Fibroblast of lung (primary cell): Measurements from ENCODE around the gene TNIK. TPM values are rescaled to one million over a fixed set of nuclear protein-coding genes. Genes with fewer than 3 reads are reported as not detected.

ENCODE experiments used
- DNase-seq, 2 donors: peaks; one replicate each; pipeline versions ENCODE4 v3.0.0 to v3.0.0-alpha.2; 2010; ENCODE audit warnings: low read depth in 2 of 2
- H2AFZ ChIP-seq: 2 replicates; pipeline ENCODE4 v1.5.1; 2012; ENCODE audit warnings: low read length, control low read depth, inconsistent platforms
- H3K27ac ChIP-seq: 2 replicates; pipeline ENCODE4 v1.5.1; 2011; ENCODE audit warnings: low read length, control low read depth; ENCODE audit not compliant: insufficient read depth
- H3K27me3 ChIP-seq: 2 replicates; pipeline ENCODE4 v1.5.1; 2011; ENCODE audit warnings: mild to moderate bottlenecking, low read length; ENCODE audit not compliant: control insufficient read depth, insufficient read depth
- H3K36me3 ChIP-seq: 2 replicates; pipeline ENCODE4 v1.5.1; 2011; ENCODE audit warnings: low read length; ENCODE audit not compliant: control insufficient read depth, insufficient read depth
- H3K4me1 ChIP-seq: 2 replicates; pipeline ENCODE4 v1.5.1; 2011; ENCODE audit warnings: low read length; ENCODE audit not compliant: control insufficient read depth, insufficient read depth; ENCODE audit errors: extremely low read depth
- H3K4me2 ChIP-seq: 2 replicates; pipeline ENCODE4 v1.5.1; 2011; ENCODE audit warnings: low read length, control low read depth; ENCODE audit not compliant: insufficient read depth; ENCODE audit errors: extremely low read depth
- H3K4me3 ChIP-seq, 4 experiments: fragments of 200-600 bp in 1 of 4; sonication (generic) in 1 of 4; replicated peaks in 1 of 4; 2 replicates each; pipeline ENCODE4 v1.5.1; 2011 to 2016; ENCODE audit warnings: low read length in 4 of 4, low read depth in 3 of 4, mild to moderate bottlenecking in 3 of 4, control low read depth in 2 of 4, inconsistent platforms in 1 of 4, mixed read lengths in 1 of 4; ENCODE audit not compliant: insufficient read depth in 1 of 4; ENCODE audit errors: control extremely low read depth in 1 of 4
- H3K79me2 ChIP-seq: 2 replicates; pipeline ENCODE4 v1.5.1; 2012; ENCODE audit warnings: mild to moderate bottlenecking, low read length, inconsistent platforms; ENCODE audit not compliant: control insufficient read depth, insufficient read depth
- H3K9ac ChIP-seq: 2 replicates; pipeline ENCODE4 v1.5.1; 2011; ENCODE audit warnings: mild to moderate bottlenecking, low read length, control low read depth; ENCODE audit not compliant: insufficient read depth
- H3K9me3 ChIP-seq: 2 replicates; pipeline ENCODE4 v1.5.1; 2012; ENCODE audit warnings: low read depth, low read length; ENCODE audit not compliant: control insufficient read depth, insufficient read depth
- H4K20me1 ChIP-seq: 2 replicates; pipeline ENCODE4 v1.5.1; 2011; ENCODE audit warnings: low read length; ENCODE audit not compliant: control insufficient read depth, insufficient read depth; ENCODE audit errors: extremely low read depth
- CTCF ChIP-seq, 2 donors: IDR thresholded peaks in 1 of 2; conservative IDR thresholded peaks in 1 of 2; 1 replicate in 1 of 2; 2 replicates in 1 of 2; pipeline ENCODE4 v1.5.1; 2011 to 2012; ENCODE audit warnings: low read length in 2 of 2, control low read depth in 1 of 2, inconsistent platforms in 1 of 2, low read depth in 1 of 2, mild to moderate bottlenecking in 1 of 2
- EZH2 ChIP-seq: IDR thresholded peaks from 2 replicates; pipeline ENCODE4 v1.5.1; 2012; ENCODE audit warnings: low read length, control low read depth, mild to moderate bottlenecking; ENCODE audit errors: missing control alignments
- polyA plus RNA-seq, 2 donors: library from polyadenylated mRNA; depleted of rRNA in 1 of 2; stranded (reverse) in 1 of 2; unstranded in 1 of 2; fragments of >200 nt; gene quantifications; 2 replicates each; pipeline ENCODE4 v1.2.1, GENCODE V29; 2011 to 2012; ENCODE audit warnings: missing spikeins in 1 of 2
- total RNA-seq: library from RNA; depleted of rRNA; stranded (reverse); fragments of >200 nt; gene quantifications from 2 replicates; pipeline ENCODE4 v1.2.1, GENCODE V29; 2014

TNIK gene
- total and polyA plus RNA-seq, 2 donors (not counting 1 experiment from before 2014, with no cell fraction given), result 13.8 to 39.3 TPM

- no peaks in the 10 kb centered on the region for H4K20me1 ChIP-seq
- peak in 1 of 2 donors; percentile 18 for DNase-seq
- H3K4me2 ChIP-seq, result no peak overlapping the region
Observed at GRCh38 chr3:171133796-171134569, 326.2 kb downstream of the TNIK start.

GRCh38 chr3:171133337-171133736, 326.9 kb downstream of the TNIK start:
- H3K9ac ChIP-seq, result no peak overlapping the region
- DNase-seq, result no peak
- H3K27ac ChIP-seq, result peak overlapping the region; percentile 24

More at GRCh38 chr3:171133796-171134569, 326.2 kb downstream of the TNIK start:
- H3K36me3 ChIP-seq, result peaks cover 2% of the 10 kb centered on the region
- peak overlapping the region; percentile 4 for H3K27ac ChIP-seq
- no peak overlapping the region for H3K4me3 ChIP-seq
- no peaks in the 10 kb centered on the region for H3K9me3 ChIP-seq
- peaks cover 21% of the 10 kb centered on the region for H3K4me1 ChIP-seq
- no peak overlapping the region for H2AFZ ChIP-seq
- no peaks in the 10 kb centered on the region for H3K27me3 ChIP-seq
- H3K9ac ChIP-seq, result no peak overlapping the region
- TF ChIP-seq EZH2 (no peak), CTCF (conservative IDR thresholded peaks at IDR 0.05 in 1 of 2, IDR thresholded peaks at IDR 0.05 in 1 of 2; ENCODE audit: low read depth in 1 of 2, low read length in 2 of 2) (no peak)
- no peaks in the 10 kb centered on the region for H3K79me2 ChIP-seq

GRCh38 chr3:171132873-171133272, 327.3 kb downstream of the TNIK start:
- peak; percentile 65 to 84 for DNase-seq
- Histone ChIP-seq H3K36me3 (peaks cover 2% of the 10 kb centered on the region), H3K27ac (peak overlapping the region; percentile 15), H3K27me3 (no peaks in the 10 kb centered on the region), H3K4me1 (peaks cover 21% of the 10 kb centered on the region), H3K4me3 (no peak overlapping the region), H3K4me2 (peak overlapping the region; percentile 60), H3K79me2 (no peaks in the 10 kb centered on the region), H2AFZ (no peak overlapping the region), H4K20me1 (no peaks in the 10 kb centered on the region), H3K9ac (no peak overlapping the region), H3K9me3 (no peaks in the 10 kb centered on the region)
- TF ChIP-seq EZH2 (no peak), CTCF (conservative IDR thresholded peaks at IDR 0.05 in 1 of 2, IDR thresholded peaks at IDR 0.05 in 1 of 2; ENCODE audit: low read depth in 1 of 2, low read length in 2 of 2) (no peak)

More at GRCh38 chr3:171133337-171133736, 326.9 kb downstream of the TNIK start:
- no peaks in the 10 kb centered on the region for H3K79me2 ChIP-seq
- H3K27me3 ChIP-seq, result no peaks in the 10 kb centered on the region
- no peaks in the 10 kb centered on the region for H4K20me1 ChIP-seq
- no peak overlapping the region for H3K4me2 ChIP-seq
- peaks cover 21% of the 10 kb centered on the region for H3K4me1 ChIP-seq
- TF ChIP-seq CTCF (conservative IDR thresholded peaks at IDR 0.05 in 1 of 2, IDR thresholded peaks at IDR 0.05 in 1 of 2; ENCODE audit: low read depth in 1 of 2, low read length in 2 of 2) (no peak), EZH2 (no peak)
- no peaks in the 10 kb centered on the region for H3K9me3 ChIP-seq
- H2AFZ ChIP-seq, result no peak overlapping the region
- peaks cover 2% of the 10 kb centered on the region for H3K36me3 ChIP-seq
- no peak overlapping the region for H3K4me3 ChIP-seq
